Peyer's patch (tissue), 4 donors: Measurements from ENCODE around the gene LIPE. TPM values are rescaled to one million over a fixed set of nuclear protein-coding genes. Genes with fewer than 3 reads are reported as not detected.

Experiments
- DNase-seq, 3 donors: peaks; one replicate each; pipeline ENCODE4 v3.0.0-alpha.2; 2017 to 2019
- H3K27ac ChIP-seq, 4 donors: fragments of 200-600 bp; sonication (generic); one replicate each; pipeline ENCODE4 v1.5.1; 2016 to 2019
- H3K27me3 ChIP-seq, 2 donors: fragments of 200-600 bp; sonication (generic); one replicate each; pipeline ENCODE4 v1.5.1; 2019
- H3K36me3 ChIP-seq, 3 donors: fragments of 200-600 bp; sonication (generic); one replicate each; pipeline ENCODE4 v1.5.1; 2016 to 2019
- H3K4me1 ChIP-seq, 4 donors: fragments of 200-600 bp; sonication (generic); one replicate each; pipeline ENCODE4 v1.5.1; 2016 to 2019
- H3K4me3 ChIP-seq, 4 donors: fragments of 200-600 bp; sonication (generic); 1 replicate in 3 of 4; 2 replicates in 1 of 4; pipeline ENCODE4 v1.5.1; 2016 to 2019; ENCODE audit warnings: mild to moderate bottlenecking in 1 of 4
- H3K9me3 ChIP-seq, 4 donors: fragments of 200-600 bp; sonication (generic); one replicate each; pipeline ENCODE4 v1.5.1; 2016 to 2019; ENCODE audit warnings: mild to moderate bottlenecking in 1 of 4
- POLR2A ChIP-seq, 2 donors: fragments of 450-650 bp; IDR thresholded peaks; one replicate each; pipeline ENCODE4 v1.5.1; 2017; ENCODE audit warnings: antibody characterized with exemption in 2 of 2, mild to moderate bottlenecking in 2 of 2, moderate library complexity in 2 of 2
- total RNA-seq, 4 donors: library from RNA; depleted of rRNA; stranded (reverse); fragments of >200 nt; gene quantifications; one replicate each; pipeline ENCODE4 v1.1.0, GENCODE V29; 2016
- TF ChIP-seq, protein P1 (sequence below), 6 experiments: fragments of 450-650 bp in 4 of 6; fragments of 200-600 bp in 2 of 6; sonication (generic) in 1 of 6; IDR thresholded peaks; one replicate each; pipeline ENCODE4 v1.5.1; 2017 to 2019; ENCODE audit warnings: antibody characterized with exemption in 6 of 6, mild to moderate bottlenecking in 3 of 6, moderate library complexity in 1 of 6

LIPE gene
- total RNA-seq, 4 donors from 2014 or later, result 28.9 to 46.6 (median 34.8) TPM

DNA sequence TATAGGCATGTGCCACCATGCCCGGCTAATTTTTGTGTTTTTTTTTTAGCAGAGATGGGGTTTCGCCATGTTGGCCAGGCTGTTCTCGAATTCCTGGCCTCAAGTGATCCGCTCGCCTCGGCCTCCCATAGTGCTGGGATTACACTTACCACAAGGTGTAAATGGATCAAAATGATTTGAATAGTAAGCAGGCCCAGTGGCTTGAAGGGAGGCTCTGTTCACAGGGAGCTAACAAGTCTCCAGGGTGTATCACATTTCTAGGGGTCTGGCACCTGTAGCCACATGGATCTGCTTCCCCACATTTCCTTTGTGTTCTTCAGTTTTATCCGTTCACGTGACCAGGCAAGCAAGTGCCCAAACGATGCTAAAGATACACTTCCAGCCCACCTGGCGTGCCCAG is 23.6 kb downstream of the LIPE start:
- Histone ChIP-seq H3K27ac (no peak overlapping the region), H3K4me3 (no peak overlapping the region), H3K36me3 (peaks cover 0 to 28% (median 0%) of the 10 kb centered on the region in 3 donors), H3K9me3 (no peaks in the 10 kb centered on the region), H3K27me3 (no peaks in the 10 kb centered on the region), H3K4me1 (peaks cover 0 to 6% (median 0%) of the 10 kb centered on the region in 4 donors)
- no peak for TF ChIP-seq POLR2A (IDR thresholded peaks at IDR 0.05)
- TF ChIP-seq, protein P1, sequence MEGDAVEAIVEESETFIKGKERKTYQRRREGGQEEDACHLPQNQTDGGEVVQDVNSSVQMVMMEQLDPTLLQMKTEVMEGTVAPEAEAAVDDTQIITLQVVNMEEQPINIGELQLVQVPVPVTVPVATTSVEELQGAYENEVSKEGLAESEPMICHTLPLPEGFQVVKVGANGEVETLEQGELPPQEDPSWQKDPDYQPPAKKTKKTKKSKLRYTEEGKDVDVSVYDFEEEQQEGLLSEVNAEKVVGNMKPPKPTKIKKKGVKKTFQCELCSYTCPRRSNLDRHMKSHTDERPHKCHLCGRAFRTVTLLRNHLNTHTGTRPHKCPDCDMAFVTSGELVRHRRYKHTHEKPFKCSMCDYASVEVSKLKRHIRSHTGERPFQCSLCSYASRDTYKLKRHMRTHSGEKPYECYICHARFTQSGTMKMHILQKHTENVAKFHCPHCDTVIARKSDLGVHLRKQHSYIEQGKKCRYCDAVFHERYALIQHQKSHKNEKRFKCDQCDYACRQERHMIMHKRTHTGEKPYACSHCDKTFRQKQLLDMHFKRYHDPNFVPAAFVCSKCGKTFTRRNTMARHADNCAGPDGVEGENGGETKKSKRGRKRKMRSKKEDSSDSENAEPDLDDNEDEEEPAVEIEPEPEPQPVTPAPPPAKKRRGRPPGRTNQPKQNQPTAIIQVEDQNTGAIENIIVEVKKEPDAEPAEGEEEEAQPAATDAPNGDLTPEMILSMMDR (IDR thresholded peaks at IDR 0.05), result no peak
- no peak for DNase-seq

DNA sequence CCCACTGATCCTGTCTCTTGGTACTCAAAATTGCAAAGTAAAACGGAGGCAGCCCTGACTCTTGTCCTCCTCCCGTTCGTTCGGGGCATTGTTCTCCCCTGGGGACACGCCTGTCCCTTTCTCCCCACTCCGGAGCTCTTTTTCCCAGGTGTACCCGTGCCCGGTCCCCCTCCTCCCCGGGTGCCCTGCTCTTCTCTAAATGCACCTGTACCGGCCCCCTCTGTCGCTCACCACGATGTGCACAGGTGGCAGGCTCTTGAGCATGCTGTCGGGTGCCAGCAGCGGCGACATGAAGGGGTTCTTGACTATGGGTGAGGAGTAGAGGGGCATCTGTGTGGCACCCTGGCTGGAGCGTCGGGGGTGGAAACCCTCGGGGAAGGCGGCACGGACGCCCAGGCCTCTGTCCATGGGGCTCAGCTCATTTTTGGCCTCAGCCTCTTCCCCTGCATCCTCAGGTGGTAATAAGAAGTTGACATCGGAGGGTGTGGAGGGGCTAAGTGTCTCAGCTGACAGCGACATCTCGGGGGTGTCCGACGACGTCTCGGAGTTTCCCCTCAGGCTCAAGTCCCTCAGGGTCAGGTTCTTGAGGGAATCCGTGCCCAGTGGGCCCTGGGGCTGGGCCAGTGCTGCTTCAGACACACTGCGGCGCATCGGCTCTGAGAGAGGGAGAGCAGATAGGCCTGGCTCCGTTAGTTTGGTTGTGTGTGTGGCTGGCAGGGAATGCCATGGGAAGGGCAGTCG is 24.6 kb downstream of the LIPE start:
- Histone ChIP-seq H3K4me3 (peak overlapping the region in 3 of 4 donors; percentile 56 to 64 (median 60)), H3K27me3 (no peaks in the 10 kb centered on the region), H3K27ac (peak overlapping the region in 1 of 4 donors; percentile 83), H3K36me3 (peaks cover 0 to 24% (median 0%) of the 10 kb centered on the region in 3 donors), H3K4me1 (peaks cover 0 to 11% (median 5%) of the 10 kb centered on the region in 4 donors), H3K9me3 (no peaks in the 10 kb centered on the region)
- no peak for DNase-seq
- TF ChIP-seq POLR2A (IDR thresholded peaks at IDR 0.05), result no peak
- TF ChIP-seq, protein P1 (IDR thresholded peaks at IDR 0.05), result no peak

DNA sequence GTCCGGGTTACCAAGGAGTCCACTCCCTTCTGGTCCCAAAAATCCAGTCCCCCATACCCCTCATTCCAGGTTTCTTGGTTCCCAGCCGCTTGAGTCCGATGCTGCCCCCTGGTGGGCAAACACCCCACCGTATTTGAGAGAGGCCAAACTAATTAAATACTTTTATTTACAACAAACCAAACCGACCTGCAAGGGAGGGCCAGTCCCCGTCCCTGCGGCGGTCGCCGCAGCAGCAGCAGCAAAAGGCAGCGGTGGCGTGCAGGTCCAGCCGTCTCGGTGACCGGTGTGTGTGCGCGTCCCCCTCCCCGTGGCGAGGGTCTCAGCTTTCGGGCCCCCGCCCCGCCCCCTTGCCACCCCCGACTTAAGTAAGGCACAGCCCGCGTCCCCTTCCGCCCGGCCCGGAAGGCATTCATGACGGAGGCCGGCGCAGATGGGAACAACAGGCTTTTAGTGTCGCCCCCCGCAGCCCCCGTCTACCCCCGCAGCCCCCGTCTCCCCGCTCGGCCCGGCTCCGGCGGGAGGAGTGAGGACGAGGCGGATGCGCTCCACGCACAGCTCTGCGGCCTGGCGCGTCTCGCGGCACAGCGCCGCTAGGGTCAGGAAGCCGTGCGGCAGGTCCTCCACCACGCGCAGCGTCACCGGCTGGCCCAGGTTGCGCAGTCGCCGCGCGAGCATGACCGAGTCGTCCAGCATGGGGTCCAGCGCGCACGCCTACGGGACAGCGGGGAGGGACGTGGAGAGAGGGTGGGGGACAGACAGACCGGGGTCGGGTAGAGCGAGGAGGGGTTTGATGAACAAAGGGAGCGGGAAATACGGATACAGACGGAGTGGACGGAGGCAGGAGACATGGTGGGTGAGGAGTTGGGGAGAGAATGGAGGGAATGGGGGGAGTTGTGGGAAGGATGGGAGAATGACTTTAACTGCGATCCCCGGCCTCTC is 25.6 kb downstream of the LIPE start:
- no peaks in the 10 kb centered on the region for H3K9me3 ChIP-seq
- H3K4me3 ChIP-seq, result peak overlapping the region; percentile 52 to 64 (median 58)
- peaks cover 0 to 14% (median 8%) of the 10 kb centered on the region in 4 donors for H3K4me1 ChIP-seq
- no peaks in the 10 kb centered on the region for H3K27me3 ChIP-seq
- H3K36me3 ChIP-seq, result peaks cover 0 to 15% (median 0%) of the 10 kb centered on the region in 3 donors
- TF ChIP-seq, protein P1 (IDR thresholded peaks at IDR 0.05), result peak; percentile 64 to 93 (median 76)
- no peak for TF ChIP-seq POLR2A (IDR thresholded peaks at IDR 0.05)
- peak overlapping the region; percentile 28 to 83 (median 50) for H3K27ac ChIP-seq
- DNase-seq, result peak; percentile 83 to 94 (median 93)

DNA sequence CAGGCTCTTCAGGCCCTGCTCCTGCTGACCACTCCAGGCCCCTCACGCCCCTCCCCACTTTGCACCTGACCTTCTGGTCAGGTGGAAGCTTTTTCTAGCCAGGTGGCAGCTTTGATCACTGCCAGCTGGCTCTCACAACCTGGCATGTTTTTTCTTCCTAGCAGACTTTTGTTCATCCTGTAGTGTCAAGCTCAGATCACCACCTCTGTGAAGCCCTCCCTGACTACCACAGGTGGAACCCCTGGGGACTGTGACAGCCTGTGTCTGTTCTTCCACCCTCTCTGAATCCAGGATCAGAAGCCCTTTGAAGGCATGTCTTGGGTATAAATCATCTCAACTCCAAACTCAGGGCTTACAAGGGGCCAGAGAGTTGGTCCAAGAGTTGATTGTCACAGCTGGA is 26.8 kb downstream of the LIPE start:
- no peak overlapping the region for H3K4me3 ChIP-seq
- TF ChIP-seq, protein P1 (IDR thresholded peaks at IDR 0.05), result no peak
- no peak for TF ChIP-seq POLR2A (IDR thresholded peaks at IDR 0.05)
- H3K27ac ChIP-seq, result no peak overlapping the region
- no peak for DNase-seq
- H3K27me3 ChIP-seq, result no peaks in the 10 kb centered on the region
- no peaks in the 10 kb centered on the region for H3K9me3 ChIP-seq
- peaks cover 0 to 10% (median 0%) of the 10 kb centered on the region in 3 donors for H3K36me3 ChIP-seq
- H3K4me1 ChIP-seq, result peaks cover 0 to 17% (median 8%) of the 10 kb centered on the region in 4 donors

DNA sequence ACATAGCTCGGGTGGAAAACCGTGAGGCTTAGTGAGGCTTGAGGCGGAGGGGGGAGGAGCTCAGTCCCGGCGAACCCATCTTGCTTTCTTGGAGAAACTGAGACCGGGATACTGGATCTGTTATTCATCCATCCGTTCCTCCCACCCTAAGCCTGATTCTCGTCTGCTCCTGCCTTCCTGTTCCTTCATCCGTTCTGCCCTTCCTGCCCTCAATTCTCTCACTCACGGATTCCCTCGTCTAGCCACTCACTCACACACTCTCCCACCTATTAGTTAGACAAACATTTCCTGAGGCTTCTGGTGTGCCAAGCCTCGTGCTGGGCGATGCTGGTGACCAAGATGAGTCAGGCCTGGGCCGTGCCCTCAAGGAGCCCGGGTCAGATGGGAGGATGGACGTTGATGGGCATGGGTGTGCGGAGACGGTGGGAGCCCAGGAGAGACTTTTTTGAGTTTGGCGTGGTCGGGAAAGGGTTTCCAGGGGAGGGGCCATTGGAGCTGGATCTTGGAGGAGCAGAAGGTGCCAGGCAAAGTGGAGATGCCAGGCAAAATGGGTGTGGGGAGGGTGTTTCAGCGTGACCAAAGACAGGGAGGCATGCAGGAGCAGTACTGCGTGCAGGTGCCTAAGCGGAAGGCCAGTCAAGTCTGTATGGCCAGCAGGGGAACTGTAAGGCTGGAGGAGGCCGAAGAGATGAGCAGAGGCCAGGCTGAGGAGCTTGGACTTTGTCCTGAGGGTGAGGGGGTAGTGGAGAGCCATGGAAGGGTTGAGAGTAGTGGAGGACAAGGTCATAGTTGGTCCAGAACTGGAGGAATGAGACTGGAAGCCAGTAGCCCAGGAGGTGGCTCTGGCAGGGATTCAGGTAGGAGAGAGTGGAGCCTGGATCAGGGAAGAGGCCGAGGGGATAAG is 29.7 kb downstream of the LIPE start:
- Histone ChIP-seq H3K9me3 (no peaks in the 10 kb centered on the region), H3K4me3 (peak overlapping the region; percentile 46 to 63 (median 56)), H3K27ac (peak overlapping the region; percentile 70 to 81 (median 76)), H3K36me3 (no peaks in the 10 kb centered on the region), H3K4me1 (peaks cover 0 to 17% (median 8%) of the 10 kb centered on the region in 4 donors), H3K27me3 (no peaks in the 10 kb centered on the region)
- TF ChIP-seq, protein P1 (IDR thresholded peaks at IDR 0.05), result no peak
- no peak for TF ChIP-seq POLR2A (IDR thresholded peaks at IDR 0.05)
- DNase-seq, result no peak
